H1 (cell line): Measurements from ENCODE around the gene CCP110. TPM values are rescaled to one million over a fixed set of nuclear protein-coding genes. Genes with fewer than 3 reads are reported as not detected.

Experiments
- CTCF ChIA-PET: fragments of 300-600 bp; sonication (Branson Sonifier 250); formaldehyde crosslinking; loops from one replicate; lab custom pipeline; 2021; ENCODE audit not compliant: partially characterized antibody; lab: Charles Lee
- POLR2A ChIA-PET: fragments of 300-600 bp; sonication (Branson Sonifier 250); formaldehyde crosslinking; loops from one replicate; lab custom pipeline; 2021; ENCODE audit warnings: inconsistent platforms; ENCODE audit not compliant: partially characterized antibody; lab: Charles Lee
- DNase-seq, 2 experiments: peaks; one replicate each; pipeline versions ENCODE4 v3.0.0 to v3.0.0-alpha.2; 2010 to 2022; ENCODE audit warnings: low spot score in 2 of 2, low read depth in 1 of 2, mixed read lengths in 1 of 2
- FAIRE-seq: peaks from 2 replicates; lab custom pipeline; 2011; peaks lifted over from hg19 to GRCh38; lab: Jason Lieb, UNC
- H2AFZ ChIP-seq: 2 replicates; pipeline ENCODE4 v1.8.1; 2012; ENCODE audit warnings: low read length, inconsistent platforms
- H2AK5ac ChIP-seq: 2 replicates; pipeline ENCODE4 v1.6.1; 2013; ENCODE audit warnings: low read depth, low read length
- H2BK120ac ChIP-seq: replicated peaks from 2 replicates; pipeline ENCODE3; 2013; ENCODE audit warnings: low read depth, low read length, inconsistent platforms
- H2BK12ac ChIP-seq: 2 replicates; pipeline ENCODE4 v1.6.1; 2013; ENCODE audit warnings: low read depth, low read length
- H2BK15ac ChIP-seq: 2 replicates; pipeline ENCODE4 v1.6.1; 2013; ENCODE audit warnings: low read length
- H2BK20ac ChIP-seq: 2 replicates; pipeline ENCODE4 v1.6.1; 2013; ENCODE audit warnings: low read length
- H2BK5ac ChIP-seq: 2 replicates; pipeline ENCODE4 v1.6.1; 2013; ENCODE audit warnings: low read depth, low read length
- H3K14ac ChIP-seq: 2 replicates; pipeline ENCODE4 v1.6.1; 2013; ENCODE audit warnings: inconsistent platforms; ENCODE audit not compliant: insufficient read length
- H3K18ac ChIP-seq: 2 replicates; pipeline ENCODE4 v1.6.1; 2013; ENCODE audit warnings: low read length; ENCODE audit errors: extremely low read depth
- H3K23ac ChIP-seq: 2 replicates; pipeline ENCODE4 v1.6.1; 2013; ENCODE audit warnings: inconsistent platforms; ENCODE audit not compliant: insufficient read length
- H3K23me2 ChIP-seq: 2 replicates; pipeline ENCODE4 v1.6.1; 2013; ENCODE audit warnings: low read depth, low read length
- H3K27ac ChIP-seq: 2 replicates; pipeline ENCODE4 v1.6.1; 2011; ENCODE audit warnings: low read depth, low read length, inconsistent platforms
- H3K27me3 ChIP-seq, 4 experiments: replicated peaks in 1 of 4; 1 replicate in 1 of 4; 2 replicates in 3 of 4; pipeline versions ENCODE4 v1.6.1 to v1.8.1; 2011 to 2013; ENCODE audit warnings: low read length in 3 of 4, mild to moderate bottlenecking in 3 of 4, inconsistent platforms in 2 of 4, mixed read lengths in 2 of 4, moderate library complexity in 1 of 4; ENCODE audit not compliant: control insufficient read depth in 3 of 4, insufficient read depth in 3 of 4; ENCODE audit errors: extremely low read depth in 1 of 4
- H3K36me3 ChIP-seq, 4 experiments: 2 replicates each; pipeline versions ENCODE4 v1.6.1 to v1.8.1; 2011 to 2013; ENCODE audit warnings: mild to moderate bottlenecking in 4 of 4, low read length in 3 of 4, moderate library complexity in 2 of 4, control low read depth in 1 of 4, inconsistent platforms in 1 of 4; ENCODE audit not compliant: insufficient read depth in 4 of 4, control insufficient read depth in 2 of 4
- H3K4ac ChIP-seq: replicated peaks from 2 replicates; pipeline ENCODE3; 2013; ENCODE audit warnings: low read length, low read depth, mixed read lengths, inconsistent platforms; ENCODE audit not compliant: insufficient read length
- H3K4me1 ChIP-seq, 4 experiments: replicated peaks in 1 of 4; 1 replicate in 1 of 4; 2 replicates in 3 of 4; pipeline versions ENCODE4 v1.6.1 to v1.8.1; 2011 to 2013; ENCODE audit warnings: low read length in 3 of 4, inconsistent platforms in 2 of 4, mixed read lengths in 1 of 4; ENCODE audit not compliant: insufficient read depth in 4 of 4, control insufficient read depth in 3 of 4
- H3K4me2 ChIP-seq, 2 experiments: 2 replicates each; pipeline versions ENCODE4 v1.6.1 to v1.8.1; 2011 to 2013; ENCODE audit warnings: low read depth in 2 of 2, low read length in 2 of 2, control low read depth in 1 of 2, inconsistent platforms in 1 of 2, mild to moderate bottlenecking in 1 of 2; ENCODE audit not compliant: insufficient read depth in 1 of 2
- H3K4me3 ChIP-seq, 4 experiments: fragments of 200-600, 300-600 bp in 1 of 4; sonication (generic), shearing (Covaris generic), sonication (Bioruptor Twin) in 1 of 4; 2 replicates each; pipeline versions ENCODE4 v1.5.1 to v1.8.1; 2011 to 2016; ENCODE audit warnings: low read length in 4 of 4, low read depth in 3 of 4, control low read depth in 2 of 4, inconsistent platforms in 2 of 4, mild to moderate bottlenecking in 2 of 4, mixed read lengths in 1 of 4, moderate library complexity in 1 of 4; ENCODE audit not compliant: insufficient read depth in 2 of 4; ENCODE audit errors: extremely low read depth in 1 of 4
- H3K56ac ChIP-seq: replicated peaks from 2 replicates; pipeline ENCODE3; 2013; ENCODE audit warnings: low read depth, mild to moderate bottlenecking, mixed read lengths, low read length, inconsistent platforms; ENCODE audit not compliant: insufficient read length
- H3K79me1 ChIP-seq: 2 replicates; pipeline ENCODE4 v1.6.1; 2013; ENCODE audit warnings: low read depth, low read length, control low read depth
- H3K79me2 ChIP-seq, 2 experiments: 2 replicates each; pipeline versions ENCODE4 v1.6.1 to v1.8.1; 2012 to 2013; ENCODE audit warnings: low read length in 2 of 2, mild to moderate bottlenecking in 2 of 2, inconsistent platforms in 1 of 2; ENCODE audit not compliant: insufficient read depth in 2 of 2, control insufficient read depth in 1 of 2
- H3K9ac ChIP-seq, 4 experiments: replicated peaks in 1 of 4; 1 replicate in 1 of 4; 2 replicates in 3 of 4; pipeline versions ENCODE4 v1.6.1 to v1.8.1; 2011 to 2013; ENCODE audit warnings: low read depth in 3 of 4, low read length in 3 of 4, control low read depth in 2 of 4, mild to moderate bottlenecking in 2 of 4, moderate library complexity in 2 of 4, inconsistent platforms in 1 of 4; ENCODE audit errors: extremely low read depth in 1 of 4
- H3K9me3 ChIP-seq, 2 experiments: 2 replicates each; pipeline versions ENCODE4 v1.6.1 to v1.8.1; 2012 to 2013; ENCODE audit warnings: mild to moderate bottlenecking in 2 of 2, moderate library complexity in 2 of 2, control low read depth in 1 of 2, inconsistent platforms in 1 of 2, low read depth in 1 of 2, low read length in 1 of 2, mixed read lengths in 1 of 2; ENCODE audit not compliant: insufficient read depth in 2 of 2
- H4K20me1 ChIP-seq, 2 experiments: replicated peaks in 1 of 2; 2 replicates each; pipeline versions ENCODE3 to v1.8.1; 2011 to 2013; ENCODE audit warnings: inconsistent platforms in 2 of 2, low read length in 2 of 2, mild to moderate bottlenecking in 1 of 2; ENCODE audit not compliant: insufficient read depth in 2 of 2, control insufficient read depth in 1 of 2
- H4K5ac ChIP-seq: 2 replicates; pipeline ENCODE4 v1.6.1; 2013; ENCODE audit warnings: low read length, low read depth, mixed read lengths, inconsistent platforms; ENCODE audit not compliant: insufficient read length
- H4K8ac ChIP-seq: 2 replicates; pipeline ENCODE4 v1.8.0; 2013; ENCODE audit warnings: mild to moderate bottlenecking, moderate library complexity, low read length, inconsistent platforms; ENCODE audit not compliant: insufficient read depth; ENCODE audit errors: extremely low read depth
- H4K91ac ChIP-seq: replicated peaks from 2 replicates; pipeline ENCODE3; 2013; ENCODE audit warnings: low read length, mixed read lengths, inconsistent platforms; ENCODE audit not compliant: insufficient read length
- BRCA1 ChIP-seq: IDR thresholded peaks from 2 replicates; pipeline ENCODE4 v1.6.1; 2012; ENCODE audit warnings: low read depth, low read length, improper control_type of control experiment
- CHD2 ChIP-seq: IDR thresholded peaks from 2 replicates; pipeline ENCODE4 v1.6.1; 2012; ENCODE audit warnings: low read length, improper control_type of control experiment
- HDAC2 ChIP-seq, 2 experiments: fragments of 300-600 bp in 1 of 2; sonication (generic) in 1 of 2; IDR thresholded peaks; 2 replicates each; pipeline ENCODE4 v1.6.1; 2011 to 2012; ENCODE audit warnings: low read depth in 2 of 2, low read length in 2 of 2, mild to moderate bottlenecking in 2 of 2, moderate library complexity in 2 of 2, borderline replicate concordance in 1 of 2, inconsistent platforms in 1 of 2
- RFX5 ChIP-seq: IDR thresholded peaks from 2 replicates; pipeline ENCODE4 v1.6.1; 2011; ENCODE audit warnings: low read depth, low read length, improper control_type of control experiment, borderline replicate concordance
- RNF2 ChIP-seq: fragments of 200-900, 300-1000 bp; sonication (generic); IDR thresholded peaks from 2 replicates; pipeline ENCODE4 v1.7.1; 2016; ENCODE audit warnings: borderline replicate concordance, low read depth, mild to moderate bottlenecking, antibody characterized with exemption, low read length; ENCODE audit not compliant: poor library complexity, severe bottlenecking; ENCODE audit errors: missing control alignments
- RXRA ChIP-seq: IDR thresholded peaks from 2 replicates; pipeline ENCODE4 v1.6.1; 2011; ENCODE audit warnings: low read depth, mild to moderate bottlenecking, low read length, moderate library complexity; ENCODE audit not compliant: insufficient read depth
- SRF ChIP-seq: IDR thresholded peaks from 2 replicates; pipeline ENCODE4 v1.6.1; 2011; ENCODE audit warnings: mild to moderate bottlenecking, low read depth, low read length, moderate library complexity
- TCF12 ChIP-seq: IDR thresholded peaks from 2 replicates; pipeline ENCODE4 v1.6.1; 2011; ENCODE audit warnings: low read depth, mild to moderate bottlenecking, low read length
- WGBS, 2 experiments: shearing (Covaris generic) in 1 of 2; methylation state at CpG; one replicate each; pipeline versions ENCODE4 v1.1.6 to v1.1.7; 2013 to 2015; ENCODE audit warnings: low lambda C conversion rate in 2 of 2, mixed read lengths in 2 of 2, inconsistent platforms in 1 of 2, low coverage in 1 of 2, missing lambda C conversion rate in 1 of 2; ENCODE audit not compliant: insufficient replicate concordance in 2 of 2, insufficient coverage in 1 of 2, insufficient read length in 1 of 2; ENCODE audit errors: extremely low coverage in 1 of 2, missing lambda C conversion rate in 1 of 2; 5-methylcytosine and 5-hydroxymethylcytosine counted together
- polyA plus RNA-seq, 7 experiments: library from polyadenylated mRNA; depleted of rRNA in 3 of 7; stranded (reverse) in 5 of 7; unstranded in 2 of 7; fragments of >200 nt in 5 of 7; fragments of 200-250 nt in 2 of 7; gene quantifications; 1 replicate in 5 of 7; 2 replicates in 1 of 7; 4 replicates in 1 of 7; pipeline versions ENCODE4 v1.2.1 to v1.2.3, GENCODE V29; 2011 to 2013; ENCODE audit warnings: missing spikeins in 2 of 7, mixed read lengths in 2 of 7
- total RNA-seq: library from RNA; stranded (reverse); fragmentation: NEBNext Ultra II Directional; extraction: Animal tissue kit (Norgen Biotek cat#: 25700); gene quantifications from 2 replicates; pipeline ENCODE4 v1.2.1, GENCODE V29; 2021

CCP110 gene
- total and polyA plus RNA-seq, 2 of the 8 experiments (the other 6 are each of a cell fraction or from before 2014, with no cell fraction given) = 3.2 to 19.8 TPM

DNA sequence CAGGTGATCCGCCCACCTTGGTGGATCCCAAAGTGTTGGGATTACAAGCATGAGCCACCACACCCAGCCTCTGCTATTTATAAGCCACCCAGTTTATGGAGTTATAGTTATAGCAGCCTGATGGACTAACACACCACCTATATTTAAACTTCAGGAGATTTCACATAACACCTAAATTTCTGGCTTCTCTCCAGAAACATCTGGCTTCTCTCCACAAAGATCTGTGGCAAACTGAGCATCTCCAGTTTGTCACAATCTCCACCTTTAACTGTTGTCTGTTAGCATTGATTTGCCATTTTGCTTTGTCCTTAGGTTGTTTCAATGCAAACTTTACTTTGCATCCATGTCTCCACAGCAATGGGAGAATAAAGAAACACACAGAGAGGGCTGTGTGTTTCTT lies 41.5 kb upstream of the CCP110 start:
- no peak for FAIRE-seq
- TF ChIP-seq BRCA1 (no peak), CHD2 (no peak), SRF (no peak), TCF12 (no peak), HDAC2 (IDR thresholded peaks at IDR 0.05; ENCODE audit: borderline replicate concordance in 1 of 2, low read depth in 2 of 2, low read length in 2 of 2) (no peak), RNF2 (no peak), RXRA (no peak), RFX5 (no peak)
- TF ChIP-seq, all 59 proteins: peak for 0
- WGBS, 2 experiments = 92% methylated on average over 1 of the region's 1 CpG; no CpG with 5 or more reads in 1 of the 2 experiments

More for the DNA sequence above, 41.5 kb upstream of the CCP110 start:
- no peak overlapping the region for H2BK120ac ChIP-seq
- no peak overlapping the region for H2BK12ac ChIP-seq
- ChIA-PET POLR2A (no interaction called here), CTCF (interaction anchor here (1.2 to 1.5 kb wide), 2 partner anchors 20 to 71 kb away, joined by 3 to 5 read pairs; no protein-coding TSS in a partner anchor)
- H3K4me2 ChIP-seq = no peak overlapping the region
- no peaks in the 10 kb centered on the region for H3K27me3 ChIP-seq
- no peak overlapping the region for H4K91ac ChIP-seq
- DNase-seq = no peak
- no peaks in the 10 kb centered on the region; the same call in 1 of the 2 replicates for H3K23me2 ChIP-seq
- no peak overlapping the region for H4K8ac ChIP-seq
- no peak overlapping the region for H2BK20ac ChIP-seq
- no peak overlapping the region for H2AFZ ChIP-seq
- H3K4me1 ChIP-seq = no peaks in the 10 kb centered on the region
- no peak overlapping the region for H2BK5ac ChIP-seq
- no peak overlapping the region for H3K4me3 ChIP-seq
- no peak overlapping the region for H3K9ac ChIP-seq
- H3K9me3 ChIP-seq = peaks cover 0 to 9% of the 10 kb centered on the region in 2 experiments; a peak in 2 of 4 replicates
- H3K79me2 ChIP-seq = no peaks in the 10 kb centered on the region
- H3K4ac ChIP-seq = no peak overlapping the region
- H3K79me1 ChIP-seq = no peaks in the 10 kb centered on the region
- no peak overlapping the region for H2BK15ac ChIP-seq
- no peak overlapping the region for H3K14ac ChIP-seq
- H3K18ac ChIP-seq = no peak overlapping the region
- no peak overlapping the region for H3K23ac ChIP-seq
- no peaks in the 10 kb centered on the region for H3K36me3 ChIP-seq
- no peak overlapping the region for H3K27ac ChIP-seq
- no peak overlapping the region for H3K56ac ChIP-seq
- H4K20me1 ChIP-seq = no peaks in the 10 kb centered on the region
- H2AK5ac ChIP-seq = no peak overlapping the region
- H4K5ac ChIP-seq = no peak overlapping the region
